Measurements from ENCODE around the gene TRAP1. TPM values are rescaled to one million over a fixed set of nuclear protein-coding genes. Genes with fewer than 3 reads are reported as not detected.

Gene TRAP1
- total and polyA plus RNA-seq, 2 experiments from 2014 or later = 62.3 to 80.5 TPM

DNA sequence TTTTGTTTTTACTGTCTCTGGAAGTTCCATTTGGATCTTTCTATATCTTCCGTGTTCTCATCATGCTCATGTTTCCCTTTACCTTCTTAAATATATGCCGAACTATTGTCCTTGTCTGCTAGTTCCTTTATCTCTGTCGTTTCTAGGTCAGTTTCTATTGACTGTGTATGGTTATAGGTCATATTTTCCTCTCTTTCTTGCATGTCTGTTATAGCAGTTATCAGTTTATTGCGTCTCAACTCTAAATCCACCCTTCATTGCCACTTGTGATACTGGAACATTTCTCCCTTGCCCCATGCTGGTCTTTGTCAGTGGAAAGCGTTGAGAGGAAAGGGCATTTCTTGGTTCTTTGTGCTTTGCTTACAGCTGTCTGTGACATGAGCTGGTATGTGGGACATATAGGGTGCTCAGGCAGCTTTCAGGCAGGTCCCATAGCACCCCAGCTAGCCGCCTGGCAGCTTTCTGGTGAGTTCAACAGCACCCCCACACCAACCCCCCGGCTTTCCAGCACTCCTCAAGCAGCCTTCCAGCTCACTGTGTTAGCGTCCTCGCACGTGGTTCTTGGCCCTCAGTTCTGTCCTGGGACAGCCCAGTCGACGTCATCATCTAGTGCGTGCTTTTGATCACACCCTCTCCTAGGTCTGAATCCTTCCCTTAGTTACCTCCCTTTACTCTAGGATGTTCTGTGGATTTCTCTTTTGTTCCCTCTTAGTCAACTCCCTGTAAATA lies 78.2 kb downstream of the TRAP1 start:
- no peak for DNase-seq (ENCODE audit: low spot score)
- Histone ChIP-seq H3K9me3 (ENCODE audit: low read depth) (no peaks in the 10 kb centered on the region), H3K27me3 (no peaks in the 10 kb centered on the region), H3K36me3 (replicated peaks; ENCODE audit: insufficient read depth, low read depth) (no peaks in the 10 kb centered on the region), H3K4me1 (ENCODE audit: insufficient read depth) (peaks cover 49% of the 10 kb centered on the region), H3K27ac (peak overlapping the region; percentile 96), H3K9me2 (replicated peaks; ENCODE audit: insufficient read depth) (no peaks in the 10 kb centered on the region), H3K4me3 (no peak overlapping the region), H4K20me1 (ENCODE audit: insufficient read depth, poor library complexity, severe bottlenecking) (no peaks in the 10 kb centered on the region), H2AFZ (no peak overlapping the region), H3K4me2 (peak overlapping the region; percentile 17), H3K79me2 (peaks cover 69% of the 10 kb centered on the region)
- 82% methylated on average over 13 of the region's 13 CpGs for WGBS (ENCODE audit: low lambda C conversion rate, missing lambda C conversion rate)
- TF ChIP-seq, protein P1, sequence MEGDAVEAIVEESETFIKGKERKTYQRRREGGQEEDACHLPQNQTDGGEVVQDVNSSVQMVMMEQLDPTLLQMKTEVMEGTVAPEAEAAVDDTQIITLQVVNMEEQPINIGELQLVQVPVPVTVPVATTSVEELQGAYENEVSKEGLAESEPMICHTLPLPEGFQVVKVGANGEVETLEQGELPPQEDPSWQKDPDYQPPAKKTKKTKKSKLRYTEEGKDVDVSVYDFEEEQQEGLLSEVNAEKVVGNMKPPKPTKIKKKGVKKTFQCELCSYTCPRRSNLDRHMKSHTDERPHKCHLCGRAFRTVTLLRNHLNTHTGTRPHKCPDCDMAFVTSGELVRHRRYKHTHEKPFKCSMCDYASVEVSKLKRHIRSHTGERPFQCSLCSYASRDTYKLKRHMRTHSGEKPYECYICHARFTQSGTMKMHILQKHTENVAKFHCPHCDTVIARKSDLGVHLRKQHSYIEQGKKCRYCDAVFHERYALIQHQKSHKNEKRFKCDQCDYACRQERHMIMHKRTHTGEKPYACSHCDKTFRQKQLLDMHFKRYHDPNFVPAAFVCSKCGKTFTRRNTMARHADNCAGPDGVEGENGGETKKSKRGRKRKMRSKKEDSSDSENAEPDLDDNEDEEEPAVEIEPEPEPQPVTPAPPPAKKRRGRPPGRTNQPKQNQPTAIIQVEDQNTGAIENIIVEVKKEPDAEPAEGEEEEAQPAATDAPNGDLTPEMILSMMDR (IDR thresholded peaks at IDR 0.05; ENCODE audit: poor library complexity) = no peak
- no peak for TF ChIP-seq EZH2phosphoT487 (IDR thresholded peaks at IDR 0.05; ENCODE audit: low read depth, severe bottlenecking, unreplicated experiment)

- Histone ChIP-seq H3K4me2 (peak overlapping the region; percentile 39), H3K4me3 (no peak overlapping the region), H4K20me1 (ENCODE audit: insufficient read depth, poor library complexity, severe bottlenecking) (no peaks in the 10 kb centered on the region), H3K9me3 (ENCODE audit: low read depth) (no peaks in the 10 kb centered on the region), H3K4me1 (ENCODE audit: insufficient read depth) (peaks cover 41% of the 10 kb centered on the region), H3K36me3 (replicated peaks; ENCODE audit: insufficient read depth, low read depth) (no peaks in the 10 kb centered on the region), H3K27ac (peak overlapping the region; percentile 96), H3K79me2 (peaks cover 75% of the 10 kb centered on the region), H2AFZ (peak overlapping the region; percentile 12), H3K27me3 (no peaks in the 10 kb centered on the region), H3K9me2 (replicated peaks; ENCODE audit: insufficient read depth) (no peaks in the 10 kb centered on the region)
- DNase-seq (ENCODE audit: low spot score) = peak; percentile 75
- TF ChIP-seq, protein P1 (IDR thresholded peaks at IDR 0.05; ENCODE audit: poor library complexity) = no peak
- TF ChIP-seq EZH2 (IDR thresholded peaks at IDR 0.05; ENCODE audit: borderline replicate concordance) (no peak), EZH2phosphoT487 (IDR thresholded peaks at IDR 0.05; ENCODE audit: low read depth, severe bottlenecking, unreplicated experiment) (no peak)
- 26% methylated on average over 3 of the region's 3 CpGs for WGBS (ENCODE audit: low lambda C conversion rate, missing lambda C conversion rate)
Measured at GRCh38 chr16:3637371-3637923, 79.9 kb downstream of the TRAP1 start.

DNA sequence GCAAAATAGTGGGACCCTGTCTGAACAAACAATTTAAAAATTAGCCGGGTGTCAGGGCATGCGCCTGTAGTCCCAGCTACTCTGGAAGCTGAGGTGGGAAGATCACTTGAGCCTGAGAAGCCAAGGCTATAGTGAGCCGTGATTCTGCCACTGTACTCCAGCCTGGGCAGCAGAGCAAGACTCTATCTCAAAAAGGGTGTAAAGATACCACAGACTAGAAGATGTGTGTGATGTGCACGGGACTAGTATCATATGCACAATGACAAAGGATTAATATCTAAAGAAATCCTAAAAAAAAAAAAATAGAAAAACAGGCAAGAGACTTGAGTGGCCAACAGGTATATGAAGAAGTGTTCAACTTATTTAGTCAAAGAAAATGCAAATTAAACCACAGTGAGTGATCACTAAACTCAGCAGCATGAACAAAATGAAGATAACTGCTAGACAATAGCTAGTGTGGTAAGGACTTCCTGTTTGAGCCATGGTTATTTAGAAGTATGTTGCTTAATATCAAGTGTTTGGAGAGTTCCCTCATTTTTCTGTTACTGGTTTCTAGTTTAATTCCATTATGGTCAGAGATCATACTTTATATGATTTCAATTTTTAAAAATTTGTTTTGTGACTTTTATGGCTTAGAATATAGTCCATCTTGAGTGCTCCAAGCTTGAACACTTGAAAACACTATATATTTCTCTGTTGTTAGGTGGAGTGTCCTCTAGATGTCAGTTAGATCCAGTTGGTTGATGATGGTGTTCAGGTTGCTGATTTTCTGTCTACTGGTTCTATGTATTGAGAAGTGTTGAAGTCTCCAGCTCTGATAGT lies 91.2 kb downstream of the TRAP1 start:
- H3K4me3 ChIP-seq = no peak overlapping the region
- H3K27me3 ChIP-seq = no peaks in the 10 kb centered on the region
- H3K79me2 ChIP-seq = peaks cover 66% of the 10 kb centered on the region
- 90% methylated on average over 4 of the region's 4 CpGs for WGBS (ENCODE audit: low lambda C conversion rate, missing lambda C conversion rate)
- H3K27ac ChIP-seq = no peak overlapping the region
- H3K36me3 ChIP-seq (replicated peaks; ENCODE audit: insufficient read depth, low read depth) = no peaks in the 10 kb centered on the region
- H3K9me2 ChIP-seq (replicated peaks; ENCODE audit: insufficient read depth) = no peaks in the 10 kb centered on the region
- H3K4me2 ChIP-seq = no peak overlapping the region
- peaks cover 2% of the 10 kb centered on the region for H4K20me1 ChIP-seq (ENCODE audit: insufficient read depth, poor library complexity, severe bottlenecking)
- TF ChIP-seq EZH2 (IDR thresholded peaks at IDR 0.05; ENCODE audit: borderline replicate concordance) (no peak), EZH2phosphoT487 (IDR thresholded peaks at IDR 0.05; ENCODE audit: low read depth, severe bottlenecking, unreplicated experiment) (no peak)
- TF ChIP-seq, protein P1 (IDR thresholded peaks at IDR 0.05; ENCODE audit: poor library complexity) = no peak
- no peak for DNase-seq (ENCODE audit: low spot score)
- no peak overlapping the region for H2AFZ ChIP-seq
- H3K9me3 ChIP-seq (ENCODE audit: low read depth) = no peaks in the 10 kb centered on the region
- H3K4me1 ChIP-seq (ENCODE audit: insufficient read depth) = no peaks in the 10 kb centered on the region

Measured in hepatocyte (in vitro differentiated cells).